ENCODE data around the gene LAMP5.

LAMP5 gene, protein sequence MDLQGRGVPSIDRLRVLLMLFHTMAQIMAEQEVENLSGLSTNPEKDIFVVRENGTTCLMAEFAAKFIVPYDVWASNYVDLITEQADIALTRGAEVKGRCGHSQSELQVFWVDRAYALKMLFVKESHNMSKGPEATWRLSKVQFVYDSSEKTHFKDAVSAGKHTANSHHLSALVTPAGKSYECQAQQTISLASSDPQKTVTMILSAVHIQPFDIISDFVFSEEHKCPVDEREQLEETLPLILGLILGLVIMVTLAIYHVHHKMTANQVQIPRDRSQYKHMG

DNA sequence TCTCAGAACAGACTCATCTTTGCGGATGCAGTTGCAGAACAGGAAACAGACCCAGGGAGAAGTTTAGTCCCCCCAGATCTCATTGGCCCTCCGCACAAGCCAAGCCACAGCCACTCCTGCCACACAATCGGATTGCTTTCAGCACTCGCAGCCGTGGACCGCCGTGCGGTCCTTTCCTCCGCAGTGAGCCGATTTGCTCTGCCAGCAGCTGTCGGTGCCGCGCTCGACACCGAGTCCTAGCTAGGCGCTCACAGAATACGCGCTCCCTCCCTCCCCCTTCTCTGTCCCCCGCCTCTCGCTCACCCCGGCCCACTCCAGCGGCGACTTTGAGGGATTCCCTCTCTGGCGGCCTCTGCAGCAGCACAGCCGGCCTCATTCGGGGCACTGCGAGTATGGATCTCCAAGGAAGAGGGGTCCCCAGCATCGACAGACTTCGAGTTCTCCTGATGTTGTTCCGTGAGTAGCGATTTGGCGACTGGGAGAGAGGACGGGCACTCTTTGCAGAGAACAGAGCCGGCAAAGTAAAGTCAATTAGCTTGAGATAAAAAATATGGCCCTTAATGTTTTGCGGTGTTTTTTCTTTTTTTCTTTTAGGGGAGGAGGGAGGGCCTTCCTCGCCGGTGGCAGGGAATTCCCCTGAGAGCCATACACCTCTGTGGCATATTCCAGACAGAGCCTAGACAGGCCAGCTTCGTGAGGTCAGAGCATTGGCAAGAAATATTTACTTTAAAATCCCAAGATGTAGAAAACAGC is at the start of gene LAMP5:
Gene LAMP5 (plus strand): TSS at position 130 of the 753 bp plus-strand sequence. CDS start 263 bp downstream, at position 393.
- intact Hi-C loops (cut with DNase I; ENCODE audit: low total_unique reads) = no loop called here
- DNase-seq = no peak
- Histone ChIP-seq H3K4me3 (peak within 1 kb of the TSS in 1 of 2 donors; percentile 36), H3K36me3 (no peaks in the 10 kb centered on the region), H3K9me3 (no peaks in the 10 kb centered on the region), H3K27me3 (peaks cover 0 to 51% of the 10 kb centered on the region in 2 donors), H3K27ac (no peak within 1 kb of the TSS), H3K4me1 (peaks cover 0 to 25% (median 22%) of the 10 kb centered on the region in 4 donors)
- TF ChIP-seq, protein P1, sequence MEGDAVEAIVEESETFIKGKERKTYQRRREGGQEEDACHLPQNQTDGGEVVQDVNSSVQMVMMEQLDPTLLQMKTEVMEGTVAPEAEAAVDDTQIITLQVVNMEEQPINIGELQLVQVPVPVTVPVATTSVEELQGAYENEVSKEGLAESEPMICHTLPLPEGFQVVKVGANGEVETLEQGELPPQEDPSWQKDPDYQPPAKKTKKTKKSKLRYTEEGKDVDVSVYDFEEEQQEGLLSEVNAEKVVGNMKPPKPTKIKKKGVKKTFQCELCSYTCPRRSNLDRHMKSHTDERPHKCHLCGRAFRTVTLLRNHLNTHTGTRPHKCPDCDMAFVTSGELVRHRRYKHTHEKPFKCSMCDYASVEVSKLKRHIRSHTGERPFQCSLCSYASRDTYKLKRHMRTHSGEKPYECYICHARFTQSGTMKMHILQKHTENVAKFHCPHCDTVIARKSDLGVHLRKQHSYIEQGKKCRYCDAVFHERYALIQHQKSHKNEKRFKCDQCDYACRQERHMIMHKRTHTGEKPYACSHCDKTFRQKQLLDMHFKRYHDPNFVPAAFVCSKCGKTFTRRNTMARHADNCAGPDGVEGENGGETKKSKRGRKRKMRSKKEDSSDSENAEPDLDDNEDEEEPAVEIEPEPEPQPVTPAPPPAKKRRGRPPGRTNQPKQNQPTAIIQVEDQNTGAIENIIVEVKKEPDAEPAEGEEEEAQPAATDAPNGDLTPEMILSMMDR (IDR thresholded peaks at IDR 0.05) = no peak

DNA sequence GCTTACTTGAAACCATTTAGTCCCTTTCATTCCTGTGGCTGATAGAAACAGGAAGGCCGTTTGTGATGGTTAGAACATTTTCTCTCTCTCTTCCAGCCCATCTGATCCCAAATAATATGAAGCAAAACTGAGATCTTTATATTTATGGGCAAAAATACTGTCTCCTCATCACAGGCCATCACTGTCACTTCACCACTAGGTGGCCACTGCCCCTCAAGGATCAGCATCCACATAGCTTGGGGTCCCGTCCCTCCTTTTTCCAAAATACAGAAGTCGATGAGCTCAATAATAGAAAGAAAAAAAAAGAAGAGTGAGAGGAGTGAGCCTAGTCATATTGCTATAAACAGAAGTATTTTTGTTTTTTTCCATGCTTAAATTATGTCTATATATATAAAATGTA is 46.4 kb upstream of the LAMP5 start:
- TF ChIP-seq, protein P1 (IDR thresholded peaks at IDR 0.05) = peak in 1 of 2 experiments; percentile 6
- peaks cover 0 to 4% (median 0%) of the 10 kb centered on the region in 3 donors for H3K9me3 ChIP-seq
- no peaks in the 10 kb centered on the region for H3K4me1 ChIP-seq
- H3K27me3 ChIP-seq = no peaks in the 10 kb centered on the region
- H3K27ac ChIP-seq = no peak overlapping the region
- no peak for DNase-seq
- H3K36me3 ChIP-seq = peaks cover 0 to 10% (median 7%) of the 10 kb centered on the region in 3 donors
- intact Hi-C loops (cut with DNase I; ENCODE audit: low total_unique reads) = no loop called here
- no peak overlapping the region for H3K4me3 ChIP-seq

DNA sequence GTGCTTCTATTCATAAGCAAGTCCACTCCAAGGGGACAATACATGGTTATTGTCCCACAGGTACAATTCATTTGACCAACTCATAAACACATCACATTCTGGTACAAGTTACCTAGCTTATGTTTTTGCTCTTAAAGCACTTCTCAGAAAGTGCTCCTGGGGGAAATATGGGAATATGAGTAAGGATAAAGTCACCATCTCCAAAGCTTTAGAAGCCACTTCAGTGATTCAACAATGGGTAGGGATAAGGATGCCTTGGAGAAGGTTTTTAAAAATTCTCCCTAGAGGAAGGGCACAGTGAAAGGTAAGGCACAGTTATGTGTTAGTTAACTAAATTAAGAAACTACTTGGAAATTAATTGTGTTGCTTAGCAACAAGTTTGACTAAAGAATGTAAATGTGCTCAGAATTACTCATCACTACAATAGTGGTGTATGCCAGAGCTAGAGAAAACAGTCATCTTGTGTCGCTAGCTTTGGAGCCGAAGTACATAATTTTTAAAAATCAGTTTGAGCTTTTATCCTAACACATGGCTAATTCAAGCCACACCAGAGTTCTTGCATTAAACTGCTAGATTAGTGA is 39.5 kb upstream of the LAMP5 start:
- peaks cover 0 to 23% (median 12%) of the 10 kb centered on the region in 3 donors for H3K36me3 ChIP-seq
- H3K4me1 ChIP-seq = no peaks in the 10 kb centered on the region
- DNase-seq = no peak
- H3K27me3 ChIP-seq = no peaks in the 10 kb centered on the region
- H3K9me3 ChIP-seq = no peaks in the 10 kb centered on the region
- H3K27ac ChIP-seq = no peak overlapping the region
- no peak overlapping the region for H3K4me3 ChIP-seq
- TF ChIP-seq, protein P1 (IDR thresholded peaks at IDR 0.05) = no peak
- intact Hi-C loops (cut with DNase I; ENCODE audit: low total_unique reads) = no loop called here

DNA sequence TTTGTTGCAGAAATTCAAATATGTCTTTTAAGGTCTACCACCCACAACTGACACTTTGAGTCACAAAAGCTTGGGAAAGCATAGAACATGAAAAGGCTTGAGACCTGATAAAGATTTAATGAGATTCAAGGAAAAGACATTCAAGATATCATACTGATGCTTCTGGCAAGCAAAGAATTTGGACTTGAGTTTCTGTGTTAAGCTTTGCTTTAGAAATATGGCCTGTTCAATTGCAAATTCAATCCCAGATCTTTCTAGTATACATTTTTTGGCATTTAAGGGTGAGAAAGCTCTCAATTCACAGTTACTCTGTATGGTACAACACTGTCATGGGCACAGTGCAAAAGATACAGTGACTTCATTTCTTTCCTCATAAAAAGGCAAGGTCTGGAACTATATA is 38.9 kb upstream of the LAMP5 start:
- Histone ChIP-seq H3K27me3 (no peaks in the 10 kb centered on the region), H3K36me3 (peaks cover 0 to 23% (median 12%) of the 10 kb centered on the region in 3 donors), H3K9me3 (no peaks in the 10 kb centered on the region), H3K4me1 (no peaks in the 10 kb centered on the region), H3K4me3 (no peak overlapping the region), H3K27ac (no peak overlapping the region)
- intact Hi-C loops (cut with DNase I; ENCODE audit: low total_unique reads) = no loop called here
- TF ChIP-seq, protein P1 (IDR thresholded peaks at IDR 0.05) = no peak
- DNase-seq = no peak

DNA sequence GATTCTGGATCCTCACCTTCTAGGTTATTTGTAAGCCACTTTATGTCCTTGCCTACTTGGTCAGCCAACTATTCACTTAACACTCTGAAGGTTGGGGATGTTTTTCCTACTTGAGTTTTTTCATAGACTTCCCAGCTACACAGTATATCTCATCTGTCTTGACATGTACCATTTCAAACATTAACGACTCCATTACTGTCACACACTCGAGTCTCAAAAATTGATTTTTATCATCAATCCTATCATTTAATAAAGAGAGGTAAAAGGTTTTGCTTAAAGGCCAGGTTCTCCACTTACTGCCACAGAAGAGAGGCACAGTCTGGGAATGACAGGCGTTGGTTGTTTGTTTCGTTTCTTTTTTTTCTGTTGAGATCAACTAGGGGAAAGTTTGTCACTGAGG is 38.2 kb upstream of the LAMP5 start:
- intact Hi-C loops (cut with DNase I; ENCODE audit: low total_unique reads) = no loop called here
- H3K27ac ChIP-seq = no peak overlapping the region
- H3K4me1 ChIP-seq = no peaks in the 10 kb centered on the region
- no peak for DNase-seq
- peaks cover 0 to 23% (median 12%) of the 10 kb centered on the region in 3 donors for H3K36me3 ChIP-seq
- TF ChIP-seq, protein P1 (IDR thresholded peaks at IDR 0.05) = no peak
- no peak overlapping the region for H3K4me3 ChIP-seq
- H3K27me3 ChIP-seq = no peaks in the 10 kb centered on the region
- no peaks in the 10 kb centered on the region for H3K9me3 ChIP-seq

Measured in tibial artery (tissue), 4 donors.